A172 (cell line): ENCODE data around the gene OR2A12. TPM values are rescaled to one million over a fixed set of nuclear protein-coding genes. Genes with fewer than 3 reads are reported as not detected.
"Not testable (repeated sequence)": the region's sequence is repeated elsewhere in the genome, so short reads cannot be mapped to it uniquely, and the experiment has no call there.

Experiments
- DNase-seq: peaks from one replicate; pipeline ENCODE4 v3.0.0-alpha.2; 2015; ENCODE audit warnings: low spot score
- total RNA-seq: library from RNA; depleted of rRNA; stranded (reverse); fragments of >200 nt; shearing (Covaris generic); gene quantifications from 2 replicates; pipeline ENCODE4 v1.2.3, GENCODE V29; 2014; rRNA removed

OR2A12 gene
- total RNA-seq, 1 experiment from 2014 or later, result not detected

DNA sequence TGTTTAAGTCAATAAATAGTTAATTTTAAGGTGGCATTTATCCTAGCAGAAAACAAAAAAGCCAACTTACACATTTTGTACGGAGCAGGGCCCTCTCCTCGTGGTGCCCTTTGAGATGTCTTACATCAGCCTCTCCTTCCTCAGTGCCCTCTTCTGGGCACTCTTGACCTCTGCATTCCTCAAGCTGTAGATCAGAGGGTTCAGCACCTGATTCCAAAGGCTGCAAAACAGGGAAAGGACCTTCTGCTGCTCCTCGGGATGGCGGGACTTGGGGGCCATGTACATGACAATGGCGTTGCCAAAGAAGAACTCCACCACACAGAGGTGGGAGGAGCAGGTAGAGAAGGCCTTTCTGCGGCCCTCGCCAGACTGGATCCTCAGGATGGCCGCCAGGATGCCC is 32.3 kb downstream of the OR2A12 start:
- DNase-seq, result no peak

DNA sequence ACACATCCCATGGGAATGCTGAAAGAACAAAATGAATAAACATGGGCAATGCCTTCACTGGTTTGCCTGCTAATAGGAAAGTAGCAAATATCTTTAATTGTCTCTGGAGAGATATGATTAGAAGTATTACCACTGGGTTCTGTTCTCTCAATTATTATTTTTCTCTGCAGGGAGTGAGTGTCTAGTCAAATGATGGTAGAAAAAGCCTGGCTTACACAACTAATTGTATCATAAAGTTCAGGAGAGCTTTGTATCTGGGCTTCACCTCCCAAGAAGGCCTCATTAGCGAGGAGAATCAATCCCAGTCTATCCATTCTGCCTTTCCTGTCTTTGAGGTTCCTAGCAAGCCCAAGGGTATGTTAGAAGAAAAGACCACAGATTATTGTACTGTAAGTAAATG is 36.8 kb downstream of the OR2A12 start, which contains the start of gene OR2A14:
Gene OR2A14, plus strand, starts transcription at position 301 of the 400 bp plus-strand sequence. CDS start 5,937 bp downstream, outside the sequence.
- no peak for DNase-seq

- DNase-seq, result peak; percentile 71
Measured at GRCh38 chr7:144127714-144128334, 41.7 kb downstream of the OR2A12 start.

DNA sequence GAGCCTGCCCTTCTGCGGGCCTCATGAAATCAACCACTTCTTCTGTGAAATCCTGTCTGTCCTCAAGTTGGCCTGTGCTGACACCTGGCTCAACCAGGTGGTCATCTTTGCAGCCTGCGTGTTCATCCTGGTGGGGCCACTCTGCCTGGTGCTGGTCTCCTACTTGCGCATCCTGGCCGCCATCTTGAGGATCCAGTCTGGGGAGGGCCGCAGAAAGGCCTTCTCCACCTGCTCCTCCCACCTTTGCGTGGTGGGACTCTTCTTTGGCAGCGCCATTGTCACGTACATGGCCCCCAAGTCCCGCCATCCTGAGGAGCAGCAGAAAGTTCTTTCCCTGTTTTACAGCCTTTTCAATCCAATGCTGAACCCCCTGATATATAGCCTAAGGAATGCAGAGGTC is 43.5 kb downstream of the OR2A12 start:
- not testable (repeated sequence) for DNase-seq

DNA sequence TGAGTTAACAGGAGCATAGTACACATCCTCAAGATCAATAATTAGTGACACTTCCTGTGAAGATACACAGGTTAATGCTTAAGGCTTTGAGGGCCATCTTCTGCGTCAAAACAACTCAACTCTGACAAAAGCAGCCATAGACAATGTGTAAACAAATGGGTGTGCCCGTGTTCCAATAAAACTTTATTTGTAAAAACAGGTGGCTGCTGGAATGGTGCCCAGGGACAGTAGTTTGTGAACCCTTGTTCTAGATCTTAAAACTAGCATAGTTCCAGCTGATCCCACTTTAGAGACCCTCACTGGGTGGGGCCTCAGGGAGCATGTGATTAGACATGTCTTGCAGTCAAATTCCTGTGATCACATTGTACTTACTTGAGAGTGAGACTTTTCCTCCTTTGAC is 44.7 kb downstream of the OR2A12 start:
- no peak for DNase-seq

- DNase-seq, result no peak
Measured at GRCh38 chr7:144132262-144132661, 46.2 kb downstream of the OR2A12 start.

- no peak for DNase-seq
Measured at GRCh38 chr7:144133307-144133706, 47.2 kb downstream of the OR2A12 start.

GRCh38 chr7:144134116-144134515 is 48.0 kb downstream of the OR2A12 start:
- DNase-seq, result no peak

DNA sequence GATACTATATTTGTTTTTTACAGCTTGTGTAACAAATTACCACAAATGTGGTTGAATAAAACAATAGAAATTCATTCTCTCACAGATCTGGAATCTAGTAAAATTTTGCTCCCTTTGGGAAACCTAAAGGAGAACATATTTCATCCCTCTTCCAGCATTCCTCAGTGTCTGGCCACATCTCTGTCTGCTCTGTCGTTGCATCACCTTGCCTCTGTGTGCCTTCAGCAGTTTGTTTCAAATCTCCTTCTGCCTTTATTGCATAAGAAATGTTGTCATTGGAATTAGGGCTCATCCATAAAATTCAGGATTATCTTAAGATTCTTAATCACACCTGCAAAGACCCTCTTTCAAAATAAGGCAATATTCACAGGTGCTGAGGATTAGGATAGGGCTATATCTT is 51.4 kb downstream of the OR2A12 start:
- no peak for DNase-seq

DNA sequence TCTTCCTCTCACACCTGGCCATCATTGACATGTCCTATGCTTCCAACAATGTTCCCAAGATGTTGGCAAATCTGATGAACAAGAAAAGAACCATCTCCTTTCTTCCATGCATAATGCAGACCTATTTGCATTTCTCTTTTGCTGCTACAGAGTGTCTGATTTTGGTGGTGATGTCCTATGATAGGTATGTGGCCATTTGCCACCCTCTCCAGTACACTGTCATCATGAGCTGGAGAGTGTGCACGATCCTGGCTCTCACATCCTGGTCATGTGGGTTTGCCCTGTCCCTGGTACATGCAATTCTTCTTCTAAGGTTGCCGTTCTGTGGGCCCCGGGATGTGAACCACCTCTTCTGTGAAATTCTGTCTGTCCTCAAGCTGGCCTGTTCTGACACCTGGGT is 56.1 kb downstream of the OR2A12 start:
- no peak for DNase-seq

DNA sequence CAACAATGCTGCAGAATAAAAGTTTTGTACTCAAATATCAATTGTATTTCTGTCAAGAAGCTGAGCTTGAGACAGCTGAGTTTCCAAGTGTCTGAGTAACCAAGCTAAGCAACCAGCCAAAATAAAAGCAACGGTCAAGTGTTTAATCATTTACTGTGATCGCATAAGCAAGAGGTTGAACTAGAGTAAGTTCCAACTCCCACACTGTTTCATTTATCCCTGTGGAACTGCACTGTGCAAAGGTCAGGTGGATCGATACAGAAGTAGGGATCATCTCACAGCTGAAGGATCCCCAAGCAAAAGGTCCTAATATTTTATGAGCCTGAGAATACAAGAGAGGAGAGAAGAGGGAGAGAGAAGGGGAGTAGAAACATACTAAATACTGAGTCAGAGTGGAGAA is 58.3 kb downstream of the OR2A12 start:
- DNase-seq, result no peak

GRCh38 chr7:144148224-144148827 is 62.2 kb downstream of the OR2A12 start:
- no peak for DNase-seq

Other genes with a start within 250 kb of the OR2A12 start
- 53.5 and 63.2 TPM in 2 replicates for gene TCAF1, start 184.1 kb upstream of the OR2A12 start, total RNA-seq
- gene OR2F2, start 151.0 kb upstream of the OR2A12 start, total RNA-seq, result not detected in 2 replicates
- gene OR2F1, start 131.4 kb upstream of the OR2A12 start, total RNA-seq, result not detected in 2 replicates
- not detected in 2 replicates for gene OR6B1, start 86.0 kb upstream of the OR2A12 start, total RNA-seq
- not detected in 2 replicates for gene OR2A5, start 37.3 kb upstream of the OR2A12 start, total RNA-seq
- gene OR2A25, start 16.5 kb upstream of the OR2A12 start, total RNA-seq, result not detected in 2 replicates
- not detected in 2 replicates for gene OR2A2, start 23.3 kb downstream of the OR2A12 start, total RNA-seq
- gene OR2A14, start 36.9 kb downstream of the OR2A12 start, total RNA-seq, result not detected in 2 replicates
- not detected in 2 replicates for gene CTAGE4, start 97.2 kb downstream of the OR2A12 start, total RNA-seq
- not detected in 2 replicates for gene ARHGEF35, start 109.6 kb downstream of the OR2A12 start, total RNA-seq
- gene OR2A42, start 153.3 kb downstream of the OR2A12 start, total RNA-seq, result not detected in 2 replicates
- not detected in 2 replicates for gene OR2A7, start 178.5 kb downstream of the OR2A12 start, total RNA-seq
- not detected in 2 replicates for gene CTAGE8, start 183.0 kb downstream of the OR2A12 start, total RNA-seq
- gene OR2A1, start 226.1 kb downstream of the OR2A12 start, total RNA-seq, result not detected in 2 replicates